A673 (cell line): Measurements from ENCODE around the gene ZCRB1.

ENCODE experiments used
- CTCF ChIP-seq: fragments of 300-800, 200-600 bp; sonication (generic); conservative IDR thresholded peaks from 2 replicates; pipeline ENCODE4 v1.5.1; 2017; ENCODE audit warnings: low read depth, mild to moderate bottlenecking, antibody characterized with exemption, low read length, moderate library complexity, mixed read lengths
- EZH2 ChIP-seq: fragments of 200-600 bp; sonication (generic); IDR thresholded peaks from 2 replicates; pipeline ENCODE4 v1.6.1; 2017; ENCODE audit warnings: borderline replicate concordance, low read depth, mild to moderate bottlenecking, mixed read lengths, antibody characterized with exemption, low read length; ENCODE audit not compliant: poor library complexity, severe bottlenecking

- TF ChIP-seq CTCF (no peak), EZH2 (no peak)
Measured at GRCh38 chr12:42277396-42278127, 48.3 kb downstream of the ZCRB1 start.
